22Rv1 (cell line): ENCODE results near the gene AUTS2.

Experiments used
- H3K27ac ChIP-seq: fragments of 450-650 bp; 2 replicates; pipeline ENCODE4 v1.5.1; 2017
- CTCF ChIP-seq: fragments of 450-650 bp; IDR thresholded peaks from 2 replicates; pipeline ENCODE4 v1.5.1; 2017; ENCODE audit warnings: mild to moderate bottlenecking
- ZFX ChIP-seq: fragments of 450-650 bp; IDR thresholded peaks from 2 replicates; pipeline ENCODE4 v1.6.1; 2017; ENCODE audit warnings: antibody characterized with exemption, borderline replicate concordance

Gene AUTS2

GRCh38 chr7:70153933-70154332, 555.7 kb downstream of the AUTS2 start:
- H3K27ac ChIP-seq: no peak overlapping the region
- no peak for TF ChIP-seq CTCF

GRCh38 chr7:70154521-70155180, 556.4 kb downstream of the AUTS2 start:
- no peak for TF ChIP-seq CTCF
- TF ChIP-seq ZFX: no peak

GRCh38 chr7:70156057-70156456, 557.8 kb downstream of the AUTS2 start:
- TF ChIP-seq ZFX: no peak
- TF ChIP-seq CTCF: no peak

More at GRCh38 chr7:70154521-70155180, 556.4 kb downstream of the AUTS2 start:
- H3K27ac ChIP-seq: no peak overlapping the region

GRCh38 chr7:70159121-70159520, 560.8 kb downstream of the AUTS2 start:
- no peak for TF ChIP-seq CTCF
- no peak for TF ChIP-seq ZFX
- H3K27ac ChIP-seq: no peak overlapping the region

More at GRCh38 chr7:70156057-70156456, 557.8 kb downstream of the AUTS2 start:
- H3K27ac ChIP-seq: no peak overlapping the region

- no peak for TF ChIP-seq ZFX
- no peak overlapping the region for H3K27ac ChIP-seq
Measured at GRCh38 chr7:70165477-70166170, 567.3 kb downstream of the AUTS2 start.

- no peak overlapping the region for H3K27ac ChIP-seq
- TF ChIP-seq ZFX (no peak), CTCF (no peak)
Measured at GRCh38 chr7:70171369-70171920, 573.2 kb downstream of the AUTS2 start.

- no peak for TF ChIP-seq ZFX
- no peak for TF ChIP-seq CTCF
- H3K27ac ChIP-seq: no peak overlapping the region
Measured at GRCh38 chr7:70177166-70177565, 578.9 kb downstream of the AUTS2 start.
